GM21526 (cell line): ENCODE measurements around the gene ZBTB8A.

Experiments used
- ATAC-seq: cut with Tn5 transposase; IDR thresholded peaks from one replicate; pipeline ENCODE4 v1.9.1; 2021; ENCODE audit warnings: moderate library complexity; ENCODE audit not compliant: unreplicated experiment, low FRiP score

Gene ZBTB8A

GRCh38 chr1:32651461-32652073 lies 112.3 kb downstream of the ZBTB8A start:
- ATAC-seq, result no peak

GRCh38 chr1:32652244-32652962 lies 113.2 kb downstream of the ZBTB8A start:
- ATAC-seq, result no peak
